ENCODE measurements around the gene GDF9. TPM values are rescaled to one million over a fixed set of nuclear protein-coding genes. Genes with fewer than 3 reads are reported as not detected.

Gene GDF9
- total RNA-seq, 1 experiment from 2014 or later: 0.54 TPM

- DNase-seq (ENCODE audit: low read depth, low spot score) (no peak), ATAC-seq (no peak)
- no TSS peak for BruUV-seq (replicated peaks)
- no peak overlapping the region for H3K27ac ChIP-seq (ENCODE audit: low read length)
- no peak overlapping the region for H3K4me3 ChIP-seq (ENCODE audit: low read depth in 2 of 2, low read length in 2 of 2)
- no peaks in the 10 kb centered on the region for H3K27me3 ChIP-seq (ENCODE audit: control insufficient read depth, insufficient read depth, low read length)
- intact Hi-C loops (cut with micrococcal nuclease; ENCODE audit: unreplicated experiment): no loop called here
- in situ Hi-C loops (cut with HindIII; ENCODE audit: low pct_unique_long_range_greater_than_20kb, low sequenced_read_pairs): no loop called here
- no peaks in the 10 kb centered on the region for H3K4me1 ChIP-seq (ENCODE audit: control insufficient read depth, insufficient read depth, low read length)
- peaks cover 66% of the 10 kb centered on the region for H3K36me3 ChIP-seq (ENCODE audit: control insufficient read depth, insufficient read depth, low read length)
- no peaks in the 10 kb centered on the region for H3K9me3 ChIP-seq (ENCODE audit: control insufficient read depth, insufficient read depth, low read depth, low read length)
- ChIA-PET CTCF (no interaction called here), POLR2A (no interaction called here)
- TF ChIP-seq TCF7L2 (IDR thresholded peaks at IDR 0.05; ENCODE audit: low read depth, low read length): no peak
- no peak for TF ChIP-seq CTCF (IDR thresholded peaks at IDR 0.05)
- no peak for TF ChIP-seq SIN3A (IDR thresholded peaks at IDR 0.05; ENCODE audit: borderline replicate concordance, insufficient read depth, low read depth, low read length)
- TF ChIP-seq REST (IDR thresholded peaks at IDR 0.05; ENCODE audit: insufficient read depth in 1 of 2, low read depth in 2 of 2, low read length in 1 of 2): no peak
- no peak for TF ChIP-seq POLR2AphosphoS5 (IDR thresholded peaks at IDR 0.05; ENCODE audit: low read depth, low read length)
These were observed 23.2 kb upstream of the GDF9 start for GRCh38 chr5:132889501-132889900.

- H3K4me1 ChIP-seq (ENCODE audit: control insufficient read depth, insufficient read depth, low read length): no peaks in the 10 kb centered on the region
- ChIA-PET CTCF (no interaction called here), POLR2A (interaction anchor here (0.6 kb wide), 1 partner anchor 165 kb away, joined by 4 read pairs; no protein-coding TSS in a partner anchor)
- H3K4me3 ChIP-seq (ENCODE audit: low read depth in 2 of 2, low read length in 2 of 2): no peak overlapping the region
- no TSS peak for BruUV-seq (replicated peaks)
- intact Hi-C loops (cut with micrococcal nuclease; ENCODE audit: unreplicated experiment) (no loop called here), in situ Hi-C loops (cut with HindIII; ENCODE audit: low pct_unique_long_range_greater_than_20kb, low sequenced_read_pairs) (no loop called here)
- H3K36me3 ChIP-seq (ENCODE audit: control insufficient read depth, insufficient read depth, low read length): peaks cover 55% of the 10 kb centered on the region
- no peaks in the 10 kb centered on the region for H3K27me3 ChIP-seq (ENCODE audit: control insufficient read depth, insufficient read depth, low read length)
- no peak for ATAC-seq
- no peak for DNase-seq (ENCODE audit: low read depth, low spot score)
- no peak overlapping the region for H3K27ac ChIP-seq (ENCODE audit: low read length)
- TF ChIP-seq CTCF (IDR thresholded peaks at IDR 0.05): no peak
- no peak for TF ChIP-seq TCF7L2 (IDR thresholded peaks at IDR 0.05; ENCODE audit: low read depth, low read length)
- no peak for TF ChIP-seq REST (IDR thresholded peaks at IDR 0.05; ENCODE audit: insufficient read depth in 1 of 2, low read depth in 2 of 2, low read length in 1 of 2)
- no peak for TF ChIP-seq POLR2AphosphoS5 (IDR thresholded peaks at IDR 0.05; ENCODE audit: low read depth, low read length)
- TF ChIP-seq SIN3A (IDR thresholded peaks at IDR 0.05; ENCODE audit: borderline replicate concordance, insufficient read depth, low read depth, low read length): no peak
- H3K9me3 ChIP-seq (ENCODE audit: control insufficient read depth, insufficient read depth, low read depth, low read length): no peaks in the 10 kb centered on the region
These were observed 21.0 kb upstream of the GDF9 start for GRCh38 chr5:132887283-132887682.
